Stimulated activated CD8-positive, alpha-beta memory T cell treated with anti-CD3 and anti-CD28 coated beads, Interleukin-4, amount 100 ng/mL, for 4 hours (primary cell): Measurements from ENCODE around the gene SNRNP25.
A peak's percentile ranks its signal among the peaks of the same experiment; 100 is the strongest.

Experiments
- DNase-seq, 2 donors: peaks; one replicate each; pipeline ENCODE4 v3.0.0-alpha.2; 2020; ENCODE audit warnings: low read depth in 2 of 2, low spot score in 1 of 2

Gene SNRNP25

DNA sequence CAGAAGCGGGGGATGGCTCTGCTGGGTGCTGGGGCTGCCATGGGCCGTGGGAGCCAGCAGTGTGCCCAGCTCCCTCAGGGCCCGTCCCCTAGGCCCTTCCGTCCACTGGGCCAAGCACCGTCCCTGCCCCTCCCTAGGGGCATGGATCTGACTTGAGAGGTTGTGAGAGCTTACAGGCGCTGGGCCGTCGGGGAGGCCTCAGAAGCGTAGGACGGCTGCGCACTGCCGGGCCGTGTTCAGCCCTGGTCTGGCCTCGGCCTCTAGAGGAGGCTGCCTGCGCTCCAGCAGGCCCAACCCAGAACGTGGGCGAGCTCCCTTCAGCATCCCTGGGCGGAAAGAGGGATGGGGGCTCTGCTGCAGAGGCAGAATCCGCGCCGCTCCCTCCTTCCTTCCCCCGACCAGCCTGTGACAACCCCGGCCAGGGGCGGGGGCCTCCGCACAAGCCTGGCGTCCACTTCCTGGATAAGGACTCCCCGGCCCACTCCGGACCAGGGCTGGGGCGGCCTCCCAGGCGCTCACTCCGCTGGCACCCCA, 23.7 kb downstream of the SNRNP25 start:
- no peak for DNase-seq

DNA sequence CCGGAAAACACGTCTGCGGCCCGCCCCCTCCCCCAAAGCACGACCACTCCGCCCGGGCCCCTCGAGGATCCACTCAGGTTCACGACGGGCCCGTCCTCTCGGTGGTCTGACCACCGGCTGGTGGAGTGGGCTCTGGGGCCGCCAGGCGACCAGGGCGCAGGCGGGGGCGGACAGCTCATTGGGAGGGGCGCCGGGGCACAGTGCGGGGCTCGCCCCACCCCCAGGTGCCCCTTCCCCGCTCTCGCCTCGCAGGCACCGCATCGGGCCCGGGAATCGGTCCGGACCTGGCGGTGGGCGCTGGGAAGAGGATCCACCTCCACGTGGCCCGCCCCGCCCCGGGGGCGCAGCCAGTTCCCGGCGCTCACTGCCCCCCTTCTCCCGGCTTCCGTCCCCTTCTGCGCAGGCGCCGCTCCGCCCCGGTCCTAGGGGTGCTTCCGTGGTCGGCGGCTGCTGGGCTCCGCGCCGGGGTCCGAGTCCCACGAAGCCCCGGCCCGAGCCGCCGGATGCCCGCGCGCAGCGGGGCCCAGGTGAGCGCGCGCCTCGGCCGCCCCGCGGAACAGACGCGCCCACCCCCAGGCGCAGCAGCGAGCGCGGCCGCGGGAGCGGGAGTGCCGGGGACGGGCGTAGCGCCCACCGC, 24.3 kb downstream of the SNRNP25 start, which contains the start of gene MPG:
MPG (plus strand) TSS at position 419 of the 637 bp plus-strand sequence; CDS start at position 504, 85 bp downstream.
- DNase-seq, result peak; percentile 58 to 70

DNA sequence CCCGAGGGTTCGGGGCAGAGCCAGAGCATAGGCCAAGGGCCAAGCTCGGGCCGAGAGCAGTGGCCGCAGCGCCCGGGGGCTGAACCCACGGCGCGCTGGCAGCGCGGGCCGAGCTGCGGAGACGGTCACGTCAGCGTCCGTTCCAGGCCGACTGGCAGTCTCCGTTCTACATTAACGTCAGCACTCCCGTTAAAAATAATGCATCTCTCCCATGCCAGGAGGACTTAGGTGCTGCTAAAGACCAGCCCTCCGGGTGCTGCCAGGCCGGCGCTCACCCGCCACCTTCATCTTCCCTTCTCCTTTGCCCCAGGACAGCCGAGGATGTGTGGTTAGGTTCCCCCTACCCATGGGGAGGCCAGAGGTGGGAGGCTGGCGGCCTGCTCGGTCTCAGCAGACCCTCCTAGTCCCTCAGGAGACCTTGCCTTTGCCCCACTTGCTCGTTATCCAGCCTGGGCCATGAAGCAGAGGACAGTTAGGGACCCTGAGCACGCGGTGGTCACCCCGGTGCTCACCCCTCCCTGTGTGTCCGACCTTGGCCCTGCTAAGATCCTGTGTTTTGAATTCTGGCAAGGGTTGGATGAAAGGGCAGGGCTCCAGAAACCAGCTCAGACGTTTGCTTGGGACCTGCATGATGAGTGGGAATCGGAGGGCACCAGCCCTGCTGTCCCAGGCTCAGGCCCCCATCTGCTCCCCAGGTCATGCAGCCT, 25.0 kb downstream of the SNRNP25 start:
- no peak for DNase-seq

DNA sequence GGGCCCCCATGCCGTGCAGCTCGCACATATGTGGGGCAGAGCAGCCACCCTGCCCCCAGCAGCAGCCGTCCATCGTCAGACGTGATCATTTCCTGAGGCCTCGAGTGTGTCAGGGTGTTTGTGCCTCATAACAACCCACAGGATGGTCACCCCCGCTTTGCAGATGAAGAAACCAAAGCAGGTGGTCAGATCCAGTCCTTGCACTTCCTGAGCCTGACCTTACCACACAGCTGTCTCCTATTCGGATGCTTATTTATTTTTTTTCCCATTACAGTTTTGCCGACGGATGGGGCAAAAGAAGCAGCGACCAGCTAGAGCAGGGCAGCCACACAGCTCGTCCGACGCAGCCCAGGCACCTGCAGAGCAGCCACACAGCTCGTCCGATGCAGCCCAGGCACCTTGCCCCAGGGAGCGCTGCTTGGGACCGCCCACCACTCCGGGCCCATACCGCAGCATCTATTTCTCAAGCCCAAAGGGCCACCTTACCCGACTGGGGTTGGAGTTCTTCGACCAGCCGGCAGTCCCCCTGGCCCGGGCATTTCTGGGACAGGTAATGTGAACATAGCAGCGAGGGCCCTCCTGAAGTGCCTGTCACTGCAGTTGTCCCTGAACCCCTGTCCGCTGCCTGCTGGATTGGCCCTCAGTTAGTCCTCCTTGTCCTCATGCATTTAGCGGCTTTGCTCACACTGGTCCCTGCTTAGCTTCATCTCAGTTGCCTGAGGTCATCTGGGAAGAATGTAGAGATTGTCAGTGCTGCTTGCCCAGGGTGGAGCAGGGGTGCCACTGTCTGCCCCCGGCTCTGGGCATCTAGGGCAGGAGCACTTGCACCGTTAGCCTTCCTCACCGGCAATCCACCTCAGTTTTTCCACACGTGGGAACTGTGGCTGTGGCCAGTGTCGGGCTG, 25.8 kb downstream of the SNRNP25 start:
- DNase-seq, result no peak

DNA sequence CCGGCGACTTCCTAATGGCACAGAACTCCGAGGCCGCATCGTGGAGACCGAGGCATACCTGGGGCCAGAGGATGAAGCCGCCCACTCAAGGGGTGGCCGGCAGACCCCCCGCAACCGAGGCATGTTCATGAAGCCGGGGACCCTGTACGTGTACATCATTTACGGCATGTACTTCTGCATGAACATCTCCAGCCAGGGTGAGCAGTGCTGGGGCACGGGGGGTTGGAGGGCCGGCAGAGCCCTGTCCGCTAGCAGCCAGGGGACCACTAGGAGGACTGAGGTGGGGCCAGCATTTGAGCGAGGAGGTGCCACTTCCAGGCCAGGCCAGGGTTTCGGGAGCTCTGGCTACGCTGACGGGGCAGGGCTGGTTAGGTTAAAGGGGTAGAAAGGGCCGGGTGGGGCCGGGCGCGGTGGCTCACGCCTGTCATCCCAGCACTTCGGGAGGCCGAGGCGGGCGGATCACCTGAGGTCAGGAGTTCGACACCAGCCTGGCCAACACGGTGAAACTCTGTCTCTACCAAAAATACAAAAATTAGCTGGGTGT, 29.5 kb downstream of the SNRNP25 start:
- DNase-seq, result no peak

DNA sequence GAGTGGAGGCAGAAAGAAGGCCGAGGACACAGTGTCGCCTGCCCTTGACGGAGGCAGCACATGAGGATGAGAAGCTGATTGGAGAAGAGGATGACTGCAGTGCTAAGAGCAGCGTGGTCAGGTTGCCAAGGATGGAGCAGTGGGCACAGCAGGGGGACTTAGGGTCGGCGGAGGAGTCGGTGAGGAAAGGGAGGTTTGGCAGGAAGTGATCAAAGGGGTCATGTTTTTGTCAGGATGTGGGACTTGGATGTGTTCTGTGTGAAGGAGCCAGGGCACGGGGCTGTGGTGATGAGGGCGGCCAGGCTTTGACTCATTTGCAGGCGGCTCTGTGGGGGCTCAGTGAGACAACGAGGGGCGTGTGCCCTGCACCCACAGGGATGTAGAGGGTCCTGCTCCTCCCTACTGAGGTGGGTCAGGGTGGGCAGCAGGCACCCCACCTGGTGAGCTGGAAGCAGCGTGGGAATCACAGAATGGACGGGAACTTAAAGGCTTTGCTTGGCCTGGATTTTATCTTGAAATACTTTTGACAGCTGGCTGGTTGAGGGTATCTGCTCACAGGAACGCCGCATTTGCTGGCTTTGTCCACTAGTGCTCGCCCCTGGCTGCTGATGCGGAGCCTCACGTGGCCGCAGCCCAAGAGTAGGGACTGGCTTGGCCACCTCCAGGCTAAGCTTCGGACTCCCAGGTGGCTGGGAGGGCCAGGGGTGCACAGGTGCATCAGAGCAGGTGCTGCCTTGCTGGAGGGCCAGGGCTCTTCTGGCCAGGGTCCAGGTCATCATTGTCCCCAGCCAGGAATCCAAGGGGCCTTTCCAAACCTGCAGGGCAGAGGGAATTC, 30.4 kb downstream of the SNRNP25 start:
- DNase-seq, result no peak

DNA sequence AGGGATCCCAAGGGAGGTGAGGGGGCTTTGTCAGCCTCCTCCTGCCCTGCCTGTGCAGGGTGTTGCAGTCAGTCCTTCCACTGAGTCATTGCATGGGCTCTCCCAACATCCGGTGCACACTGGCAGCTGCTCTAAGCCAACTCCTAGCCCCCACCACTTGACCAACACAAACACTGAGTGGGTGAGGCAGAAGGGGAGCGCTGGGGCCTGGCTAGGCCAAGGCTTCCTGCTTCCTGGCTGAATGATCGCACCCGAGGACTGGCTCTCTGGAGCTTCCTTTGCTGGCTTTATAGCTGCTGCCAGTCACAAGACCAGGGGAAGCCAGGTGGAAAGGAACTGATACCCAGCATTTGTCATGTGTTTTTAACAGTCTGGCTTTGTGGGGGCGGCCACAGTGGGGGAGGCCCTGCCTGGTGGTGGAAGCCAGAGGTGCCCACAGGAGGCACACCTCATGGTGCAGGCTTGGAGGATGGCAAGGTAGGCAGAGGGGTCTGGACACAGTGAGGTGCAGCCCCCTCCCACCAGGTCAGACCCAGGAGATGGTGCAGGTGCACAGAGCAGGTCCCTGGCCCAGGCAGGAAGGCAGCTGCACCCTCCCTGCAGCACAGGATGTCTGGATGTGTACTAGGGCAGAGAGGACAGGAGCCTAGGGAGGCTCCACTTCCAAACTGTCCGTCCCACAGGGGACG, 31.2 kb downstream of the SNRNP25 start:
- DNase-seq, result peak; percentile 21 to 55

DNA sequence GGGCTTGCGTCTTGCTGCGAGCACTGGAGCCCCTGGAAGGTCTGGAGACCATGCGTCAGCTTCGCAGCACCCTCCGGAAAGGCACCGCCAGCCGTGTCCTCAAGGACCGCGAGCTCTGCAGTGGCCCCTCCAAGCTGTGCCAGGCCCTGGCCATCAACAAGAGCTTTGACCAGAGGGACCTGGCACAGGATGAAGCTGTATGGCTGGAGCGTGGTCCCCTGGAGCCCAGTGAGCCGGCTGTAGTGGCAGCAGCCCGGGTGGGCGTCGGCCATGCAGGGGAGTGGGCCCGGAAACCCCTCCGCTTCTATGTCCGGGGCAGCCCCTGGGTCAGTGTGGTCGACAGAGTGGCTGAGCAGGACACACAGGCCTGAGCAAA, 31.8 kb downstream of the SNRNP25 start:
- no peak for DNase-seq

DNA sequence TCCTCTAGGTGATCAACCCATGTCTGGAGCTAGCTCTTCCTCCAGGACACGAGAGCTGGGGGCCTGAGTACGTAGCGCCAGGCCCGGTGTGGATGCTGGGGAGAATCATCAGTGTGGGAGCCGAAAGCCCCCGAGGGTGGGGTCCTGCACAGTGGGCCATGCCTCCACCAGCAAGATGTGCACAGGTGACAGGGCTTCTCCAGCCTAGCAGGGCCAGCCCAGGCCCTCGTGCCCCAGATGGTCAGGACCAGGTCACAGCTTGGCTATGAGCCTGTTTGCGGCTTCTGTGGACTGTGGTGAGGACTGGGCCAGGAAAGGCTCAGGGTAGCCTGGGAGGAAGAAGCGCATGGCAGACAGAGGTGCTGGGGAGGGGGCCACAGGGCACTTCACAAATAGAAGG, 32.2 kb downstream of the SNRNP25 start:
- no peak for DNase-seq

DNA sequence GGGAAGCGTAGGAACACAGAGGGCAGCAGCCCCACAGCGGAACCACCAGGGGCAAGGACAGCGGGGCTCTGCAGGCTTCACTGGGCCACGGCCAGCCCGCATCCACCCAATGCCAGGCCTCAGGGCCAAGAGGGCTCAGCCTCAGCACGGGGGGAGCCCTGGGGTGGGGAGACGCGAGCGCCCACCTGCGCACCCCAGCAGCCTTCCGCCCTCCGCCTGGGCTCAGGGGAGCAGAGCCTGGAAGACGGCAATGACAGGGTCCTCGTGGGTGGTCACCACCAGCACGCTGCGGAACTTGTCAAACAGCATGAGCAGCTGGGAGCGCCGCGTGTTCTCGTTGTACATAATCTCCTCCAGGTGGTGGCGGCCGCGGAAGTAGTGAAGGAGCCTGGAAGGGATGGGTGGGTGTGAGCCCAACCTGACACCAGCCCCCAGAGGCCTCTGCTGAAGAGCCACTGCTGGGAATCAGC, 32.9 kb downstream of the SNRNP25 start:
- DNase-seq, result no peak

DNA sequence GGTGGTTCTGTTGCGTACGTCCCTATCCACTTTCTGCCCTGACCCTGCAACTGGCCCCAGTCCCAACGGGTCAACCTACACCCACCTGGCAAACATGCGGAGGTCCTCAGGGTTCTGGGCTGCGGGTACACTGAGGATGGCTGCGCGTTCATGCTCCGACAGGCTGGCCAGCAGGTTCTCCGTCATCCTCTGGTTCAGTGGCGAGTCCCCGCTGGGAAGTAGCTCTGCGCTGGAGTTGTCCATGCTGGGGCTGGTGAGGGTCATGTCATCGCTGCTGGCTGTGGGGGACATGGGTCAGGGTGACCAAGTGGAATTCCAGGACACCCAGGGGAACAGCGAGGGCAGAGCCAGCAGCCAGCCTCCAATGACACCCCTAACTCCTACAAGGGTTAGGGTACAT, 35.0 kb downstream of the SNRNP25 start:
- no peak for DNase-seq

DNA sequence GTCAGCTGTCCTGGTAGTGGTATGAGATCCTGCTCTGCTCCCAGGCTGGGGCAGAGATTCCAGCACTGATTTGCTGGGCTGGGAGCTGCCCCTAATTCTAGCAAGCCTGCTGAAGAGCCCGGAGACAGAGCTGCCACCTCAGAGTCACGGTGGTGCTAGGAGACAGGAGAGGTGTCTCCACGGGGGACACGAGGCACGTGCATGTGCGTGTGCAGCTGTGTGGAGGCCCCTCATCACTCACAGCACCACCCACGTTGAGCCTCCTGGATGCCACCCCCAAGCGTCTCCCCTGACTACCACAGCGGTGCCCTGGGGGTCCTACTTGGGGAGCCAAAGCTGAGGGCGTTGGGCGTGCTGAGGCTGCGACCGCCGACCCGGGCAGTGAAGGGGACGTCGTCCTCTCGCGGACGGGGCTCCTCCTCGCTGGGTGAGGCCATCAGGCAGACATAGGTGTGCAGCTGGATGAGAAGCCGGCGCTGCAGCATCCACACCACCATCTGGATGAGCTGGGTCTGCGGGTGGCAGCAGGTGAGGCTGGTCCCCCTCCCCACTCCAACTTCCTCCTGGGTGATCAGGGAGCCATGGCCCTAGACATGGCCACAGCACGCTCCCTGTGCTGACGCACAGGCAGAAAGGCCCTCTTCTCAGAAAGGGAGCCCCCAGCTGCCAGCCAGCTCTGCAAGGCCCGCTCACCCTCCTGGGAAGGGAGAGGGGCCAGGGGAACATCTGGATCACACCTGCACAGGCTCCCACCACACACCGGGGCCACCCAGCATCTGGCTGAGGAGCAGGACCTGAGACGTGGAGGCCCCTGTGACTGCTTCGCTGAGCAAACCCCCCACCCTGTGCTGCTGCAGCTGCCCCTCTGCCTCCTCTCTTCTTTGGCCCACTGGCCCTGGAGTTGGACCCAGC, 36.0 kb downstream of the SNRNP25 start:
- no peak for DNase-seq

DNA sequence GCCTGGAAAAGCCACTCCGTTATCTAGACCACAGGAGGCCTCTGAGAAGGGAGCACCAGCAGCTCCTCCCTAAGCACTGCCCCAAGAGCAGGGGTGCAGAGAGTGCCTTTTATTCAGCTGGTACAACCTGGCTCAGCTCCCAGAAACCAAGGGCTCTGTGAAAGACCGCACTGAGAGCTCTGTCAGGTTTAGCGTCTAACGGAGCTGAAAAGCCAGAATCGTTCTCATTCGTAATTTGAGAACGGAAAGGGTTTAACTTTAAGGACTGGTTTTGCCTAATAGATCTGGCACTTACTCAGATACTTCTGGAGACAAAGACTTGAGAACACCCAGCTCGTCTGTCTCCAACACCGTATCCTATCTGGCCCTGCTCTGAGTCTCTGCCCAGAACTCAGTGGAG, 37.9 kb downstream of the SNRNP25 start:
- DNase-seq, result no peak

DNA sequence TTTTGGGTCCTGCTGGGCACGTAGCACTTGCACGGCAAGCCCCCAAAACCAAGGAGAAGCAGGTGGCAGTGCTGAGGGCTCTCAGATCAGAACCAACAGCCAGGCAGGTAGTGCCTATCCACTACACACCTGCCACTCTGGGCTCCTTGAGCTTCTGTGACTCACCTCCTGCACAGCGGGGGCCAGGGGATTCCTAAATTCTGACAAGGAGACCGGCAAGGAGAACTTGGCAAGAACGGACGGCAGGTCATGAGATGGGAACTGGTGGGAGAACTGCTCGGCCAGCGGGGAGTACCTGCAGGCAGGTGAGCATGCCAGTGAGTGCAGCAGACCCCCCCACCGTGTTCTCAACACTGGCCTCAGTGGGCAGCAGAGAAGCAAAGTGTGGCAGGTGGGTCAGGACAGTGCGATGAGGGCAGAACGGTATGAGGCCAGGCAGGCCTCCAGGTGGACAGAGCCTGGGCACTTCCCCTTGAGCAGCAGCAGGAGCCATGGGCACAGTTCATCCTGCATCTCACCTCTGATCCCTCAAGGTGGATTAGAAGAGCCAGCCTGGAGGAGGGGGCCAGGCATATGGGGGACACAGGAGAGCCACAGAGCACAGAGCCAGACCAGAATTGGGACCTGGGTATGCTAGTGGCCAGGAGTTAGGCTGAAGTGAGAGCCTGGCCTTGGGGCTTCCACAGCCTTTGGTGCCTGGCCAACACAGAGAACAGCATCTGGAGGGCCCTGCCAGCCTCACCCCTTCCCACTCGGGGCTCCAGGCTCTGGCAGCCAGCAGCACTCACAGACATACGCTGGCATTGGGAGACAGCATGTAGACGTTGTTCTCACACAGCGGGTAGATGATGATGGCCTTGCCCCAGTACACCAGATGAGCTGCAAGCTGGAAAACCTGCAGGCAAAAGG, 39.1 kb downstream of the SNRNP25 start:
- no peak for DNase-seq

DNA sequence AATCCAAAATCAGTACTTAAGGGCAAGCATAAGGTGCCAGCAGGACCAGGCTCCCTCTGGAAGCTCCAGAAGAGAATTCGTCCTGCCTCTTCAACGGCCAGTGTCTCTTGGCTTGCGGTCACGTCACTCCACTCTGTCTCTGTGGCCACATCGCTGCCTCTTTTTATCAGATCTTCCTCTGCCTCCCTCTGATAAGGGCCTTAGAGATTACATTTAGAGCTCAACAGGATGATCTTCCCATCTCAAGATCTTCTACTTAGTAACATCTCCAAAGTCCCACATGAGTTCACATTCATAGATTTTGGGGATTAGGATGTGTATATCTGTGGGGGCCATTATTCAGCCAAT, 41.3 kb downstream of the SNRNP25 start:
- no peak for DNase-seq

DNA sequence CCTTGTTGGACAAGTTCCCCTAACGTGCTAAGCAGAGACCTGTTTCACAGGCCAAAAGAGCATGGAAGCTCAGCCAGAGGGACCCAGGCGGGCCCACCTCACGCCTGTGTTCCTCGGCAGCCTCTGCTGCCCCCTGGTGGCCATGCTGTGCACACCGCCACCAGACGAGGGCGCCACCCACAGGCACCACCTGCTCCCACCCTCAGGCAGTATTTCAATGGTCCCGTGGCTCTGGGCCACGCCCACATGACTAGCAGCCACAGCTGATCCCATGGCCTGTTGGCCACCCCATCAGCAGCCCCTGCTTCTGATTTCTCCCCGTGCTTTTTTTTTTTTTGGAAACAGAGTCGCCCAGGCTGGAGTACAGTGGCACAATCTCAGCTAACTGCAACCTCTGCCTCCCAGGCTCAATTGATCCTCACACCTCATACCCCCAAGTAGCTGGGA, 43.3 kb downstream of the SNRNP25 start:
- peak; percentile 75 to 78 for DNase-seq

DNA sequence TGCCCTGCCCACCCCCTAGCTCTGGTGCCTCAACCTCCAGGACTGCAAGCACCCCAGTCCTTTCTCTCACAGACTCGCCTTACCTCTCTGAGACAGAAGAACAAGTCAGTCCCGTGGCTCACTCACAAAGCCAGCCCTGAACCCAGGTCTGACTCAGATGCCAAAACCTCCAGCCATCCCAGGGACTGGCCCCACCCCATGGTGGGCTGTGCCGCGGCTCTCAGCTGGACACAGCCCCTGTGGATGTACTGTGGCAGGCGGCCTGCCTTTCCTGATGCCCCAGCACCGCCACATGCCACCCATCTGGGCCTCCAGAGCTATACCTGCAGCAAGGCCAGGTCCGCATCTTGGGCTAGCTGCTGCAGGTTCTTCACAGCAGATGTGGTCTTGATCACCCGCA, 44.2 kb downstream of the SNRNP25 start:
- no peak for DNase-seq

DNA sequence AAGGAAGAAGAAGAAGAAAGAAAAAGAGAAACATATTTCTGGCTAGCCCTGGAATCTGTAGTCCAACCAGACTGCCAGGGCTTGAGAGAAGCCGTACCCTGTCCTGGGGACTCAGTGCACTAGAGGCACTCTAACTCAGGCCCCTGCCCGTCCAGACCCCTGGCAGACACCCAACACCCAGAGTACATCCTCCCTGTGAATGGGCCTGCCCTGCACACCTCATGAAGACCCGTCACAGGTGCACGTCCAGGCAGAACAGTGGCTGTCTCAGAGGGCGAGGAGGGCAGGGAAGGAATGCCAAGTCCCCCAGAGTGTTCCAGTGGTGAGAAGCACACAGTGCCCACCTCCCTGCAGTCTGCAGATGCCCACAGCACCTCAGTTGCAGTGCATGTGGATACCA, 47.4 kb downstream of the SNRNP25 start:
- no peak for DNase-seq
